ENCODE results near the gene UCK2. TPM values are rescaled to one million over a fixed set of nuclear protein-coding genes. Genes with fewer than 3 reads are reported as not detected.

UCK2 gene
- total RNA-seq, 1 experiment from 2014 or later = 91.2 TPM

DNA sequence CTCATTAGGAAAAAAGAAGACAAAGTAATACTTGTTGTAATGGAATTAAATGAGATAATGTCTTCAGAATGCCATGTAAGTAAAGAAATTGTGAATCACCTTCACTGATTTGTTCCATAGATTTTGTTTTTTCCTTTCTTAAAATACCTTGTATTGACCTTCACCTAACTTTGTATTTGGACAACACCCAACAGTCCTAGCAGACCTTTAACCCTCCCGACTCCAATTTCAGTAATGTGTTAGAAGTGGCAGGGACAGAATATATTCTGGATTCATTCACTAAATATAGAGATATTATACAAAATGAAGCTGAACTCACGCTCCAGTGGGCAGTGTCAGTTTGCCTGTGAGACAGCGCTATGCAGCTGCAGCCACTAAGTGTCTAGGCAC is 57.9 kb downstream of the UCK2 start:
- ChIA-PET CTCF (no interaction called here), POLR2A (no interaction called here)
- intact Hi-C loops (cut with micrococcal nuclease; ENCODE audit: unreplicated experiment) = no loop called here
- Histone ChIP-seq H3K27ac (ENCODE audit: low read length) (no peak overlapping the region), H3K4me1 (ENCODE audit: control insufficient read depth, insufficient read depth, low read length) (peaks cover 14% of the 10 kb centered on the region), H3K4me3 (ENCODE audit: low read depth in 2 of 2, low read length in 2 of 2) (no peak overlapping the region), H3K36me3 (ENCODE audit: control insufficient read depth, insufficient read depth, low read length) (no peaks in the 10 kb centered on the region), H3K9me3 (ENCODE audit: control insufficient read depth, insufficient read depth, low read depth, low read length) (no peaks in the 10 kb centered on the region), H3K27me3 (ENCODE audit: control insufficient read depth, insufficient read depth, low read length) (no peaks in the 10 kb centered on the region)
- ATAC-seq = no peak
- TF ChIP-seq TCF7L2 (IDR thresholded peaks at IDR 0.05; ENCODE audit: low read depth, low read length) (no peak), SIN3A (IDR thresholded peaks at IDR 0.05; ENCODE audit: borderline replicate concordance, insufficient read depth, low read depth, low read length) (no peak), POLR2AphosphoS5 (IDR thresholded peaks at IDR 0.05; ENCODE audit: low read depth, low read length) (no peak)
- TF ChIP-seq, protein P1, sequence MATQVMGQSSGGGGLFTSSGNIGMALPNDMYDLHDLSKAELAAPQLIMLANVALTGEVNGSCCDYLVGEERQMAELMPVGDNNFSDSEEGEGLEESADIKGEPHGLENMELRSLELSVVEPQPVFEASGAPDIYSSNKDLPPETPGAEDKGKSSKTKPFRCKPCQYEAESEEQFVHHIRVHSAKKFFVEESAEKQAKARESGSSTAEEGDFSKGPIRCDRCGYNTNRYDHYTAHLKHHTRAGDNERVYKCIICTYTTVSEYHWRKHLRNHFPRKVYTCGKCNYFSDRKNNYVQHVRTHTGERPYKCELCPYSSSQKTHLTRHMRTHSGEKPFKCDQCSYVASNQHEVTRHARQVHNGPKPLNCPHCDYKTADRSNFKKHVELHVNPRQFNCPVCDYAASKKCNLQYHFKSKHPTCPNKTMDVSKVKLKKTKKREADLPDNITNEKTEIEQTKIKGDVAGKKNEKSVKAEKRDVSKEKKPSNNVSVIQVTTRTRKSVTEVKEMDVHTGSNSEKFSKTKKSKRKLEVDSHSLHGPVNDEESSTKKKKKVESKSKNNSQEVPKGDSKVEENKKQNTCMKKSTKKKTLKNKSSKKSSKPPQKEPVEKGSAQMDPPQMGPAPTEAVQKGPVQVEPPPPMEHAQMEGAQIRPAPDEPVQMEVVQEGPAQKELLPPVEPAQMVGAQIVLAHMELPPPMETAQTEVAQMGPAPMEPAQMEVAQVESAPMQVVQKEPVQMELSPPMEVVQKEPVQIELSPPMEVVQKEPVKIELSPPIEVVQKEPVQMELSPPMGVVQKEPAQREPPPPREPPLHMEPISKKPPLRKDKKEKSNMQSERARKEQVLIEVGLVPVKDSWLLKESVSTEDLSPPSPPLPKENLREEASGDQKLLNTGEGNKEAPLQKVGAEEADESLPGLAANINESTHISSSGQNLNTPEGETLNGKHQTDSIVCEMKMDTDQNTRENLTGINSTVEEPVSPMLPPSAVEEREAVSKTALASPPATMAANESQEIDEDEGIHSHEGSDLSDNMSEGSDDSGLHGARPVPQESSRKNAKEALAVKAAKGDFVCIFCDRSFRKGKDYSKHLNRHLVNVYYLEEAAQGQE (IDR thresholded peaks at IDR 0.05; ENCODE audit: insufficient read depth in 1 of 2, low read depth in 2 of 2, low read length in 1 of 2) = no peak
- TF ChIP-seq, protein P2, sequence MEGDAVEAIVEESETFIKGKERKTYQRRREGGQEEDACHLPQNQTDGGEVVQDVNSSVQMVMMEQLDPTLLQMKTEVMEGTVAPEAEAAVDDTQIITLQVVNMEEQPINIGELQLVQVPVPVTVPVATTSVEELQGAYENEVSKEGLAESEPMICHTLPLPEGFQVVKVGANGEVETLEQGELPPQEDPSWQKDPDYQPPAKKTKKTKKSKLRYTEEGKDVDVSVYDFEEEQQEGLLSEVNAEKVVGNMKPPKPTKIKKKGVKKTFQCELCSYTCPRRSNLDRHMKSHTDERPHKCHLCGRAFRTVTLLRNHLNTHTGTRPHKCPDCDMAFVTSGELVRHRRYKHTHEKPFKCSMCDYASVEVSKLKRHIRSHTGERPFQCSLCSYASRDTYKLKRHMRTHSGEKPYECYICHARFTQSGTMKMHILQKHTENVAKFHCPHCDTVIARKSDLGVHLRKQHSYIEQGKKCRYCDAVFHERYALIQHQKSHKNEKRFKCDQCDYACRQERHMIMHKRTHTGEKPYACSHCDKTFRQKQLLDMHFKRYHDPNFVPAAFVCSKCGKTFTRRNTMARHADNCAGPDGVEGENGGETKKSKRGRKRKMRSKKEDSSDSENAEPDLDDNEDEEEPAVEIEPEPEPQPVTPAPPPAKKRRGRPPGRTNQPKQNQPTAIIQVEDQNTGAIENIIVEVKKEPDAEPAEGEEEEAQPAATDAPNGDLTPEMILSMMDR (IDR thresholded peaks at IDR 0.05) = no peak
- DNase-seq (ENCODE audit: low read depth, low spot score) = no peak
- BruUV-seq (replicated peaks) = no TSS peak
- in situ Hi-C loops (cut with HindIII; ENCODE audit: low pct_unique_long_range_greater_than_20kb, low sequenced_read_pairs) = no loop called here

DNA sequence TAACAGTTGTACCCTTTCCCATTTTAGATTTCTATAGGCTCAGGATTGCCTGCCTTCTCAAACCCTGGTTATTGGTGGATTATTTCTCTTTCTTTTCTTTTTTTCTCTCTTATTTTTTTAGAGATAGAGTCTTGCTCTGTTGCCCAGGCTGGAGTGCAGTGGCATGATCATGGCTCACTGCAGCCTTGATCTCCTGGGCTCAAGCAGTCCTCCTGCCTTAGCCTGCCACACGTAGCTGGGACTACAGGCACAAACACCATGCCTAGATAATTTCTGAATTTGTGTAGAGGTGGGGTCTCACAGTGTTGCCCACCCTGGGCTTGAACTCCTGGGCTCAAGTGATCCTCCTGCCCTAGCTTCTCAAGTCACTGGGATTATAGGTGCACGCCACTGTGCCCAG is 58.8 kb downstream of the UCK2 start:
- H3K4me3 ChIP-seq (ENCODE audit: low read depth in 2 of 2, low read length in 2 of 2) = no peak overlapping the region
- DNase-seq (ENCODE audit: low read depth, low spot score) = no peak
- no peaks in the 10 kb centered on the region for H3K36me3 ChIP-seq (ENCODE audit: control insufficient read depth, insufficient read depth, low read length)
- ChIA-PET CTCF (no interaction called here), POLR2A (no interaction called here)
- intact Hi-C loops (cut with micrococcal nuclease; ENCODE audit: unreplicated experiment) = no loop called here
- H3K27me3 ChIP-seq (ENCODE audit: control insufficient read depth, insufficient read depth, low read length) = no peaks in the 10 kb centered on the region
- no peak overlapping the region for H3K27ac ChIP-seq (ENCODE audit: low read length)
- TF ChIP-seq, protein P1 (IDR thresholded peaks at IDR 0.05; ENCODE audit: insufficient read depth in 1 of 2, low read depth in 2 of 2, low read length in 1 of 2) = no peak
- TF ChIP-seq SIN3A (IDR thresholded peaks at IDR 0.05; ENCODE audit: borderline replicate concordance, insufficient read depth, low read depth, low read length) (no peak), POLR2AphosphoS5 (IDR thresholded peaks at IDR 0.05; ENCODE audit: low read depth, low read length) (no peak), TCF7L2 (IDR thresholded peaks at IDR 0.05; ENCODE audit: low read depth, low read length) (no peak)
- TF ChIP-seq, protein P2 (IDR thresholded peaks at IDR 0.05) = no peak
- ATAC-seq = no peak
- peaks cover 14% of the 10 kb centered on the region for H3K4me1 ChIP-seq (ENCODE audit: control insufficient read depth, insufficient read depth, low read length)
- H3K9me3 ChIP-seq (ENCODE audit: control insufficient read depth, insufficient read depth, low read depth, low read length) = no peaks in the 10 kb centered on the region
- in situ Hi-C loops (cut with HindIII; ENCODE audit: low pct_unique_long_range_greater_than_20kb, low sequenced_read_pairs) = no loop called here
- no TSS peak for BruUV-seq (replicated peaks)
